ENCODE results near the gene SGK1.
"Not testable (repeated sequence)": the region's sequence is repeated elsewhere in the genome, so short reads cannot be mapped to it uniquely, and the experiment has no call there.

The SGK1 gene

GRCh38 chr6:134326192-134326591 is 8.3 kb upstream of the SGK1 start:
- not testable (repeated sequence) for DNase-seq

- DNase-seq = no peak
These were observed 6.9 kb upstream of the SGK1 start for GRCh38 chr6:134324766-134325165.

GRCh38 chr6:134324141-134324540 is 6.2 kb upstream of the SGK1 start:
- DNase-seq = no peak

GRCh38 chr6:134323698-134324097 is 5.8 kb upstream of the SGK1 start:
- DNase-seq = no peak

- no peak for DNase-seq
These were observed 5.4 kb upstream of the SGK1 start for GRCh38 chr6:134323294-134323693.

GRCh38 chr6:134322216-134322615 is 4.3 kb upstream of the SGK1 start:
- DNase-seq = no peak

- no peak for DNase-seq
These were observed 3.3 kb upstream of the SGK1 start for GRCh38 chr6:134321246-134321645.

GRCh38 chr6:134319686-134320085 is 1.8 kb upstream of the SGK1 start:
- not testable (repeated sequence) for DNase-seq

- no peak for DNase-seq
These were observed 1.0 kb upstream of the SGK1 start for GRCh38 chr6:134318974-134319281.

GRCh38 chr6:134318236-134318973 is 493 bp upstream of the SGK1 start:
- DNase-seq = no peak

GRCh38 chr6:134316733-134317431 is 1.0 kb downstream of the SGK1 start:
- no peak for DNase-seq

- DNase-seq = no peak
These were observed 1.9 kb downstream of the SGK1 start for GRCh38 chr6:134315974-134316441.

- DNase-seq = no peak
These were observed 2.7 kb downstream of the SGK1 start for GRCh38 chr6:134315189-134315588.

- no peak for DNase-seq
These were observed 3.7 kb downstream of the SGK1 start for GRCh38 chr6:134314006-134314821.

GRCh38 chr6:134312038-134312660 is 5.8 kb downstream of the SGK1 start:
- DNase-seq = no peak

- no peak for DNase-seq
These were observed 7.1 kb downstream of the SGK1 start for GRCh38 chr6:134310817-134311216.

- DNase-seq = no peak
These were observed 7.8 kb downstream of the SGK1 start for GRCh38 chr6:134309983-134310605.

GRCh38 chr6:134309227-134309626 is 8.7 kb downstream of the SGK1 start:
- no peak for DNase-seq

- no peak for DNase-seq
These were observed 9.1 kb downstream of the SGK1 start for GRCh38 chr6:134308800-134309199.

- DNase-seq = no peak
These were observed 10.0 kb downstream of the SGK1 start for GRCh38 chr6:134307870-134308269.

- no peak for DNase-seq
These were observed 10.8 kb downstream of the SGK1 start for GRCh38 chr6:134307075-134307474.

GRCh38 chr6:134304381-134304780 is 13.5 kb downstream of the SGK1 start:
- peak; percentile 22 for DNase-seq

- no peak for DNase-seq
These were observed 14.0 kb downstream of the SGK1 start for GRCh38 chr6:134303891-134304290.
